GM18909 (cell line): ENCODE data around the gene PARP11.

Experiments
- ATAC-seq: cut with Tn5 transposase; IDR thresholded peaks from one replicate; pipeline ENCODE4 v1.9.1; 2021; ENCODE audit warnings: mild to moderate bottlenecking; ENCODE audit not compliant: unreplicated experiment, poor library complexity

Gene PARP11

DNA sequence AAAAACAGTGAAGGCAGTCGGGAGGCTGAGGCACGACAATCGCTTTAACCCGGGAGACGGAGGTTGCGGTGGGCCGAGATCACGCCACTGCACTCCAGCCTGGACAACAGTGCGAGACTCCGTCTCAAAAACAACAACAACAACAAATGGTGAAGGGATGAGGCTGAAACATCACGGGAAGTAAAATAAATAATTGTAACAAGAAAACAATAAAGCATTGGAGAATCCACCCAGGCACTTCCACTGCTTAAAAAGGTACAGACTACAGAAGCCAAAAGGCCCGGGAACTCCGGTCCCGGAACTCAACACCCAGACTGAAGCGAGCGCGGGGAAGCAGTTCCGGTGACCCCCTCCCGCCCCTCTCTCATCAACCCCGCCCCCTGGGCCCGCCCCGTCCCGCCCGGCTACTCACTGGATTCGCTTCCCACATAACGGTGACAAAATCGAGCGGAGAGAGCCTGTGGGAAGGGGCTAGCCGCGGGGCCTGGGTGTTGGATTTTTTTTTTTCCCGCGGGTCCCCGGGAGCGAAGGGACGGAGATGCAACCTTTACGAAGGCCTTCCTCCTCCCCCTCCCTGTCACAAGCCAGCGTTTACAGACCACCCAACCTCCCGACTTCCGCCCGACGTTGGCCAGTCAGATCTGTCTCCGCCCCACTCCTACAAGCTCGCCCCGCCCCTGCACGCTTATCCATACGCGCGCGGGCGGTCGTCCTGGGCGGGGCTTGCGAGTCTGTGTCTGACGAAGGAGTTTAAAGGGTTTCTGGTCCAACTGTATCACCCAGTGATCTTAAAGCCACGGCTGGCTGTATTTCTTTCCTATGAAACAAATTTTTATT, at the start of gene PARP11:
Gene PARP11 (minus strand): TSS at position 600 of the 837 bp plus-strand sequence. CDS start 170 bp downstream, at position 430.
- peak; percentile 95 for ATAC-seq

DNA sequence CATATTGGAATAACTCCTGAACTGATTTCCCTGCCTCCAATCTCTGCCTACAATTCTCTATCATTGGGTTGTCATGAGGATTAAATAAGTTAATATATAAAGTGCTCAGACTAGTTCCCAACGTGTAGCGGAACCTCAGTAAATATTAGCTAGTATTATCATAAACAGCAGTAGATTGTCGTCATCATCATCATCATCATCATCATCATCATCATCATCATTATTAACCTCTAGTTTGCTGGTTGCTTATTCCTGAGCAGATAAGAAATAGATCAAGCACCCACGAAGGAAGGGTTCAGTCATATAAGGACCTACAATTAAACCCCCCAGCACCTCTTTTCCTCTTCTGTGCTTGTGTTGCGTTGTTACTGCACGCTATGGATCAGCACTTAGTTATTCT, 48.8 kb upstream of the PARP11 start:
- no peak for ATAC-seq

GRCh38 chr12:3921526-3921925, 48.3 kb upstream of the PARP11 start:
- no peak for ATAC-seq

DNA sequence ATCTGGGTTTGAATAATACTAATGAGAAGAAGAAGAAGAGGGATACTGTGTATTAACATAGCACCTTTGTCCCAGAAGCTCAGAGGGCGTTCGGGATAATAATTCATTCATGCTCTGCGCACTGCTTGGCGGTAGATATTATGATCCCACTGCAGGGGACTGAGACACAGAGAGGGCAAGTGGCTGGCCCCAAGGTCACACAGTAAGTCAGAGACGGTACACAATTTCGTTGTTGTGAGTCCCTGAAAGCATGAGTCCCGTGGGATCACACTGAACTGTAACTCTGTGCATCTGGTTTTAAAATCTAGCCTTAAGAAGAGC, 47.9 kb upstream of the PARP11 start:
- no peak for ATAC-seq

DNA sequence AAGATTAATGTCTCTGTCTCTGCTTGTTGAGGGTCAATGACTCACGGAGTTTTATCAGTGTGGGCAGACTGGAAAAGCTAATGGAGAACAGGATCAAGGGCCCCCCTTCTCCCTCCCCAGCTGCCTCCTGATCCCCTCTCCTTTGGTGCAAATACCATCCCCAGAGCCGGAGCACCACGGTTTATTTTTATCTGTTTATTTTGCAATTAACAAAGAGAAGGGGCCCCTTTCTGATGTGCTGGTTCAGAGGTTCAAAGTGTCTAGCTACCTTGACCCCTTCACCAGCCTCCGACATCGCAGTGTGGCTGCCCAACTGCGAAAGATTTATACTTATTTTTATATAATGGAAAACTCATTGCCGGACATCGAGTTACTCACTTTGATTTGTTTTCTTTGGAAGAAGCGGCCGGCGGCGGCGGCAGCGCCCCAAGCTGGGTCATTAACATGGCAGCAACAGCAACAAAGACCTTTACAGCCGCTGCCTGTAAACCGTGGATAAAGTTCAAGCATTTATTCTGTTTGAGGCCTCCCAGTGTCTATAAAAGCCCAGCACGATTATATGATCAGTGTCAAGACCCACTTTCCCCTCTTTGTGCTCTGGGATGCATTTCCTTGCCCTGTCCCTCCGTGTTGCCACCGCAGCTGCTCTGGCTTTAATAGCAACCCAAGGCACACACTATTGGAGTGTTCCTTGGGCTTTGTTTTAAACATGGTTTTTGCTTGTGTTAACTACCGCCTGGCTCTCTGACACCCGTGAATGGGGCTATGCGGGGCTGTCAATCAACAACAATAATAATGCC, 47.4 kb upstream of the PARP11 start:
- ATAC-seq = no peak

GRCh38 chr12:3913278-3913677, 40.1 kb upstream of the PARP11 start:
- no peak for ATAC-seq

DNA sequence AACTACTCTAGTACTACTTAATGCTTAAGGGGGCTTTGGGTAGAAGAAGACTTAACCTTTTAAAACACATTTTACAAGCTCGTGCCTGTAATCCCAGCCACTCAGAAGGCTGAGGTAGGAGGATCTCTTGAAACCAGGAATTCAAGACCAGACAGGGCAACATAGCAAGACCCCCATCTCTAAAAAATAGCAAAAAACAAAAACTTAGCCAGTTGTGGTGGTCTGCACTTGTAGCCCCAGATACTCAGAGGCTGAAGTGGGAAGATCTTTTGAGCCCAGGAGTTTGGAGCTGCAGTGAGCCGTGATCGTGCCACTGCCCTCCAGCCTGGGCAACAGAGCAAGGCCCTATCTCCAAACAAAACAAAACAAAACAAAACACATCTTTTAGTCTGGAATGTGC, 39.7 kb upstream of the PARP11 start:
- no peak for ATAC-seq

- no peak for ATAC-seq
Measured at GRCh38 chr12:3911409-3911808, 38.2 kb upstream of the PARP11 start.

DNA sequence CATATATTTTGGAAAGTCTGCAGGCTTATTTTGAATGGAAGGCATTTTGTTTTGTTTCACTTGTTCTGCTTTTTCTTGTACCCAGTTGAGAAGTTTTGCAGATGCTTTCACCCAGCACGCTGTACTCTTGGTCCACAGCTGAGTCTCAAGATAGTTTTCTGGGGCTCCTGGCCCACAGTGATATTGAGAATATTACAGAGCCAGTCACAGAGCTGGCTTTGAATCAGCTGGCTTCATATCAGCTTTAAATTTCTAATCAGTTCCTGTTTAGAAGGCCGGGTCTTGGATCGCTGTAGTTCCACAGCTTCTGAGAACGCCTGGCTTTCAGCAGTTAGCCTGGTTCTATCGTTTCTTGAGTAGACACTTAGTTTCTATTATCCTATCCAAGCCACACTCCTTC, 32.5 kb upstream of the PARP11 start:
- no peak for ATAC-seq

- ATAC-seq = no peak
Measured at GRCh38 chr12:3904999-3905398, 31.8 kb upstream of the PARP11 start.

- ATAC-seq = no peak
Measured at GRCh38 chr12:3902921-3903320, 29.7 kb upstream of the PARP11 start.

DNA sequence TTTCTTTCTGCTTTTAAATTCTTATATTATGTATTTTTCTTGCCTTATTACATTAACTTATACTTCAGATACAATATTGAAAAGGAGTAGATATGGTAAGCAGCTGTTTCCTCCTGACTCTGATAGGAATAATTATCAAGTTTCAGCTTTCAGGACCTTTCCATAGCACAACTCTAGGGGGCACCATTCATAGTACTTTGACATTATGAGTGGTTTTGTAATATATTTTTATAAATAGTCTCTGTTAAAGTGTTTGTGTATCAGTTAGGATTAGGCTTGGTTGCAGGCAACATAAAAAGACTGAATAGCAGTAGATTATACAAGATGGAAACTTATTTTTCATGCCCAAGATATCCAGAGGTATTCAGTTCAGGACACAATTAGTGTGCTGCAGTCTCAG, 27.9 kb upstream of the PARP11 start:
- no peak for ATAC-seq

DNA sequence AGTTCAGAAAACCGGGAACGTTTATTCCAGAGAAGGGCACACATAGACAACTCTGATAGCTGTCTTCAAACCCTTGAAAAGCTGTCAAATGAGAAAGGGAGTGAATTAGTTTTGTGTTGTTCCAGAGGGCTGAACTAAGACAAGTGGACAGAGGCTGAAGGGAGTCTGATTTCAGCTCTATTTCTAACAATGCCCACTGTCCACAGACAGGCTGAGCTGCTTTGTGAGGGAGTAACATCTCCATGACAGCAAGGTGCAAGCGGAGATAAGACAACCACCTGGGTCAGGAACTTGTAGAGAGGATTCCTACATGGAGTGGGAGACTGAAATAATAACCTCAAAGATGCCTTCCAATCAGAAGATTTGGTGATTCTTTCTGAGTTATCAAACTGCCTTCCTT, 25.6 kb upstream of the PARP11 start:
- ATAC-seq = no peak

GRCh38 chr12:3897371-3897971, 24.3 kb upstream of the PARP11 start:
- ATAC-seq = no peak

DNA sequence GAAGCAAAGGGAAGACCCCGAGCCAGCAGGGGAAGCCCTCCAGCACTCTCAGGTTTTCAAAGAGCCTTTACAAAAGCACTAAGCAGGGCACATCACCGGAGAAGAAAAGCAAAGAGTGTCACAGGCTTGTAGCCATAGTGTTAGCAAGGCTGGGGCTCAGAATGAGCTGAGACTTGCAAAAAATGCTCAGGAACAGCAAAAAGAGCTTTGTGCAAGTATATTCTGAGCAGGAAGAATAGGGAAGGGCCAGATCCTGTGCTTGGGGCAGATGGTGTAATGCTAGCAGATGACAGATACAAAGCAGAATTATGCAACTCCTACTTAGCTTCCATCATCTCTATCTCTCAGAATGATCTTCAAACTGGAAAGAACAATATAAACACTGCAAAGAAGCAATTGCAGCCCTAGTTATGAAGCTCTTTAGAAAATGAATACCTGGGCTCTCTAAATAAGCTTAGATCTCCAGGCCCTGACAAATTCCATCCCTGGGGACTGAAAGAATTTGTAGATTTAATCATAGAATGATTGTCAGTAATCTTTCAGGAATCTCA, 23.7 kb upstream of the PARP11 start:
- no peak for ATAC-seq

DNA sequence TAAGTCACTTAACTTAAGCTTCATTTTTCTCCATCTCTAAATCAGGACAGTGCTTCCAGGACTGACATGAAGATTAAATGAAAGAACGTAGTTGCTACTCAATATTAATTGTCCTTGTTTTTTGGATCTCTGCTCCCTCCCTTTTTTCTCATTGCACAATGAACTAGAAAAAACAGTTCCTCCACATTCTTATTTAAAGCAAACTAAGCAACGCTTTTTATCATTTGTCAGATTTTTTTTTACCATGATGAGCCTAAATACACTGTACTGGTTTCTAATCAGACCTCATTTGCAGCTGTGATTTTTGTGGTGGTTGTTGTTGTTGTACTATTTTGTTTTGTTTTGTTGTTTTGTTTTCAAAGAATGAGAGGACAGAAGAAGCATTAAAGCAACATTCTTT, 23.2 kb upstream of the PARP11 start:
- no peak for ATAC-seq

GRCh38 chr12:3892631-3893030, 19.4 kb upstream of the PARP11 start:
- no peak for ATAC-seq

- no peak for ATAC-seq
Measured at GRCh38 chr12:3891201-3891600, 18.0 kb upstream of the PARP11 start.

- ATAC-seq = no peak
Measured at GRCh38 chr12:3888659-3889058, 15.5 kb upstream of the PARP11 start.

DNA sequence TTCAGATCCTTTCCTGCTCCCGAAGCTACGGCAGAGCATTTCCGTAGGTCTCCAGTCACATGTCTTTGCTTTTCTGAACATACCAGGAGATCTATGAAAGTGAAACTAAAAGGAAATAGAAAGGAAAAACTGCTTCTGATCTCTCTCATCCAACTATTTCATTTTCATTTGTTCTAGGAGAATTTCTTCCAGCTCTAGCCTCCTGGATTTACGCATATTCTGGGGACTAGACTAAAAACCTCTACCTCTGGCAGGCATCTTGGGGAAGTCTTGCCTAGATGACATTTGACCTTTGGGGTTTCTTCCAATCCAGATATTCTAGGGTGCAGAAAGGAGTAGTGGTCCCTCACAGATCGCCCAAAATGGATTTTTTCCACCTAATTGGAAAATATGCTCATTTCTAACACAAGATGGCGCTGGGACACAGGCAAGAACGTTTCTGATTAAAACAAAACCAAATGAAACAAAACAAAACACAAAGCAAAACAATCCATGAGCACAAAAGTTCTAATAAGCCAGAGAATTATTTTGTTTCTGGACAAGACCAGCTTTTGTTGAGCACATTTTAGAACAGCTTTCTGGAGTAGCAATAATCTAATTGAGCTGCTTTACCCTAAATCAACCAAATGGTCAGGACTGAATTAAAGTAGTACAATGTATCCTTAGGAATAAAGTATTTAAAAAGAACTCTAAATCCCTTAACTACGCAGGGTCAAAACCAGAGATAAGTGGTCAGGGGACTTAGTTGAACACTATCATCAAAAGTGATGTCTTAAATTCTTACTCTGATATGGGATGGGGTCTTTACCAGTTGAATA, 12.3 kb upstream of the PARP11 start:
- ATAC-seq = no peak
